OCI-LY7 (cell line): ENCODE measurements around the gene NGF. TPM values are rescaled to one million over a fixed set of nuclear protein-coding genes. Genes with fewer than 3 reads are reported as not detected.

Experiments
- BruUV-seq: library from RNA; stranded (reverse); fragments of 400-500 nt; replicated peaks from 2 replicates; lab custom pipeline; 2021; lab: Mats Ljungman, UMichigan
- CTCF ChIA-PET: fragments of 300-600 bp; sonication (Branson Sonifier 250); formaldehyde crosslinking; loops from one replicate; lab custom pipeline; 2022; ENCODE audit warnings: antibody characterized with exemption; ENCODE audit not compliant: unreplicated experiment; lab: Charles Lee
- POLR2A ChIA-PET: fragments of 300-600 bp; sonication (Branson Sonifier 250); formaldehyde crosslinking; loops from one replicate; lab custom pipeline; 2022; ENCODE audit warnings: antibody characterized with exemption; lab: Charles Lee
- DNase-seq: peaks from one replicate; pipeline ENCODE4 v3.0.0-alpha.2; 2015; ENCODE audit warnings: low spot score
- H2AFZ ChIP-seq: fragments of 200-600 bp; sonication (generic), shearing (Covaris generic); 2 replicates; pipeline ENCODE4 v1.6.1; 2014; ENCODE audit warnings: mild to moderate bottlenecking, antibody characterized with exemption, low read length, moderate library complexity
- H3K27ac ChIP-seq: fragments of 200-600 bp; sonication (generic); 2 replicates; pipeline ENCODE4 v1.5.1; 2014; ENCODE audit warnings: mixed run types, low read depth, mild to moderate bottlenecking, moderate library complexity, low read length, inconsistent platforms; ENCODE audit not compliant: poor library complexity, severe bottlenecking
- H3K36me3 ChIP-seq: fragments of 200-600 bp; sonication (generic); 2 replicates; pipeline ENCODE4 v1.6.1; 2014; ENCODE audit warnings: mild to moderate bottlenecking, antibody characterized with exemption, low read length, moderate library complexity, mixed read lengths; ENCODE audit not compliant: insufficient read depth
- H3K4me1 ChIP-seq: fragments of 200-600 bp; sonication (generic); 2 replicates; pipeline ENCODE4 v1.5.1; 2014; ENCODE audit warnings: mild to moderate bottlenecking, low read length; ENCODE audit not compliant: insufficient read depth, poor library complexity, severe bottlenecking
- H3K4me2 ChIP-seq: fragments of 200-600 bp; sonication (generic); 2 replicates; pipeline ENCODE4 v1.6.1; 2014; ENCODE audit warnings: mild to moderate bottlenecking, low read length
- H3K4me3 ChIP-seq: fragments of 200-600 bp; sonication (generic); 2 replicates; pipeline ENCODE4 v1.5.1; 2014; ENCODE audit warnings: mild to moderate bottlenecking, low read depth, low read length; ENCODE audit not compliant: poor library complexity, severe bottlenecking
- H3K79me2 ChIP-seq: fragments of 200-600 bp; sonication (generic); 2 replicates; pipeline ENCODE4 v1.6.1; 2016; ENCODE audit warnings: low read depth, mild to moderate bottlenecking, low read length, moderate library complexity, mixed read lengths; ENCODE audit not compliant: insufficient read depth
- H3K9me2 ChIP-seq: fragments of 200-600 bp; sonication (generic); 2 replicates; pipeline ENCODE4 v1.6.1; 2016; ENCODE audit warnings: mild to moderate bottlenecking, low read length, mixed read lengths; ENCODE audit not compliant: insufficient read depth
- H3K9me3 ChIP-seq: fragments of 200-600 bp; sonication (generic); 2 replicates; pipeline ENCODE4 v1.6.1; 2014; ENCODE audit warnings: mild to moderate bottlenecking, mixed run types, low read length, mixed read lengths
- H4K20me1 ChIP-seq: fragments of 200-600 bp; sonication (generic); 2 replicates; pipeline ENCODE4 v1.6.1; 2014; ENCODE audit warnings: mild to moderate bottlenecking, antibody characterized with exemption, low read length, moderate library complexity, mixed read lengths; ENCODE audit not compliant: insufficient read depth
- CTCF ChIP-seq: fragments of 200-600 bp; sonication (generic); conservative IDR thresholded peaks from 2 replicates; pipeline ENCODE4 v1.5.1; 2014; ENCODE audit warnings: mild to moderate bottlenecking, antibody characterized with exemption, low read length, moderate library complexity, mixed read lengths
- EZH2phosphoT487 ChIP-seq: fragments of 200-600 bp; sonication (generic); IDR thresholded peaks from 2 replicates; pipeline ENCODE4 v1.6.1; 2018; ENCODE audit warnings: low read depth, borderline replicate concordance, mild to moderate bottlenecking, mixed run types, antibody characterized with exemption, low read length, moderate library complexity, mixed read lengths
- intact Hi-C: fragments of 100-400 bp; cut with micrococcal nuclease; formaldehyde crosslinking; loops from one replicate; pipeline ENCODE4 v1.10.0; 2022; ENCODE audit not compliant: unreplicated experiment
- total RNA-seq, 2 experiments: library from RNA; depleted of rRNA in 1 of 2; stranded (reverse); fragments of >200 nt in 1 of 2; shearing (Covaris generic) in 1 of 2; gene quantifications; 2 replicates each; pipeline ENCODE4 v1.2.3, GENCODE V29; 2014 to 2022

The NGF gene
- total RNA-seq, 2 experiments from 2014 or later: not detected

GRCh38 chr1:115322631-115323030 is 15.4 kb downstream of the NGF start:
- H3K4me3 ChIP-seq: no peak overlapping the region
- no peaks in the 10 kb centered on the region for H3K36me3 ChIP-seq
- H3K79me2 ChIP-seq: no peaks in the 10 kb centered on the region
- ChIA-PET POLR2A (interaction anchor here (0.8 kb wide), 1 partner anchor 34 kb away, joined by 3 read pairs; no protein-coding TSS in a partner anchor), CTCF (no interaction called here)
- no TSS peak for BruUV-seq
- H3K9me3 ChIP-seq: no peaks in the 10 kb centered on the region
- no peaks in the 10 kb centered on the region for H3K9me2 ChIP-seq
- H2AFZ ChIP-seq: no peak overlapping the region
- H3K4me2 ChIP-seq: no peak overlapping the region
- no peaks in the 10 kb centered on the region for H4K20me1 ChIP-seq
- no peak for DNase-seq
- no peaks in the 10 kb centered on the region for H3K4me1 ChIP-seq
- TF ChIP-seq CTCF: no peak
- no peak for TF ChIP-seq EZH2phosphoT487
- H3K27ac ChIP-seq: no peak overlapping the region
- intact Hi-C loops: no loop called here

GRCh38 chr1:115320377-115320776 is 17.7 kb downstream of the NGF start:
- H3K9me3 ChIP-seq: no peaks in the 10 kb centered on the region
- TF ChIP-seq CTCF (no peak), EZH2phosphoT487 (no peak)
- no peak overlapping the region for H2AFZ ChIP-seq
- no peaks in the 10 kb centered on the region for H3K36me3 ChIP-seq
- POLR2A ChIA-PET: no interaction called here
- H3K4me1 ChIP-seq: no peaks in the 10 kb centered on the region
- H3K4me3 ChIP-seq: no peak overlapping the region
- H4K20me1 ChIP-seq: no peaks in the 10 kb centered on the region
- no TSS peak for BruUV-seq
- H3K9me2 ChIP-seq: no peaks in the 10 kb centered on the region
- H3K27ac ChIP-seq: no peak overlapping the region
- H3K4me2 ChIP-seq: no peak overlapping the region
- H3K79me2 ChIP-seq: no peaks in the 10 kb centered on the region
- DNase-seq: no peak
- CTCF ChIA-PET: no interaction called here
- intact Hi-C loops: no loop called here

GRCh38 chr1:115319706-115320105 is 18.3 kb downstream of the NGF start:
- DNase-seq: no peak
- ChIA-PET CTCF (no interaction called here), POLR2A (no interaction called here)
- Histone ChIP-seq H3K9me3 (no peaks in the 10 kb centered on the region), H3K4me3 (no peak overlapping the region), H3K36me3 (no peaks in the 10 kb centered on the region), H3K27ac (no peak overlapping the region), H3K4me2 (no peak overlapping the region), H4K20me1 (no peaks in the 10 kb centered on the region), H3K4me1 (peaks cover 5% of the 10 kb centered on the region), H2AFZ (no peak overlapping the region), H3K79me2 (no peaks in the 10 kb centered on the region), H3K9me2 (no peaks in the 10 kb centered on the region)
- TF ChIP-seq EZH2phosphoT487 (no peak), CTCF (no peak)
- intact Hi-C loops: no loop called here
- BruUV-seq: no TSS peak
